Panc1 (cell line): ENCODE measurements around the gene TMA7B.

ENCODE experiments used
- SIN3A ChIP-seq: IDR thresholded peaks from 2 replicates; pipeline ENCODE4 v1.6.1; 2012; ENCODE audit warnings: low read depth, mild to moderate bottlenecking, low read length, moderate library complexity, borderline replicate concordance; ENCODE audit not compliant: insufficient read depth
- TF ChIP-seq, protein P1 (sequence below): fragments of 450-650 bp; IDR thresholded peaks from 2 replicates; pipeline ENCODE4 v1.5.1; 2017; ENCODE audit warnings: mild to moderate bottlenecking
- TF ChIP-seq, protein P2 (sequence below), 2 experiments: IDR thresholded peaks; 2 replicates each; pipeline ENCODE4 v1.6.1; 2011 to 2012; ENCODE audit warnings: low read depth in 2 of 2, control low read depth in 1 of 2, low read length in 1 of 2, mild to moderate bottlenecking in 1 of 2, moderate library complexity in 1 of 2; ENCODE audit not compliant: insufficient read depth in 1 of 2

DNA sequence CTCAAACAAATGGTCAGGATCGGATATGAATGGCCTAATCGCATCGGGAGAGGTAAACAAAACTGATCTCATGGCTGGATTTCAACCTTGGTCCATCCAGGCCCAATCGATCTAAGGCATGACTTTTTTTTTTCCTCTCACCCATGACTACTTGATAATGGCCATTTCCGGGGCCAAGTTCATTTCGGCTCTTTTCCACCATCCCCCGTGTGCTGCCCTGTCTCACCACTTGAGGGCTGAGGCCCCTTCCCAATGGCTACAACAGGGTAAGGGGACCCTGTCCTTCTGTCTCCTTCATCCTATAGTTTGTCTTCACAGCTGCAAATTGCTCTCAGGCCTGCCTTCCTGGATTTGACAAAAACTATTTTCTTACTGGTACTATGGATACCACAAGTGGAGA is 32.7 kb upstream of the TMA7B start:
- TF ChIP-seq, protein P1, sequence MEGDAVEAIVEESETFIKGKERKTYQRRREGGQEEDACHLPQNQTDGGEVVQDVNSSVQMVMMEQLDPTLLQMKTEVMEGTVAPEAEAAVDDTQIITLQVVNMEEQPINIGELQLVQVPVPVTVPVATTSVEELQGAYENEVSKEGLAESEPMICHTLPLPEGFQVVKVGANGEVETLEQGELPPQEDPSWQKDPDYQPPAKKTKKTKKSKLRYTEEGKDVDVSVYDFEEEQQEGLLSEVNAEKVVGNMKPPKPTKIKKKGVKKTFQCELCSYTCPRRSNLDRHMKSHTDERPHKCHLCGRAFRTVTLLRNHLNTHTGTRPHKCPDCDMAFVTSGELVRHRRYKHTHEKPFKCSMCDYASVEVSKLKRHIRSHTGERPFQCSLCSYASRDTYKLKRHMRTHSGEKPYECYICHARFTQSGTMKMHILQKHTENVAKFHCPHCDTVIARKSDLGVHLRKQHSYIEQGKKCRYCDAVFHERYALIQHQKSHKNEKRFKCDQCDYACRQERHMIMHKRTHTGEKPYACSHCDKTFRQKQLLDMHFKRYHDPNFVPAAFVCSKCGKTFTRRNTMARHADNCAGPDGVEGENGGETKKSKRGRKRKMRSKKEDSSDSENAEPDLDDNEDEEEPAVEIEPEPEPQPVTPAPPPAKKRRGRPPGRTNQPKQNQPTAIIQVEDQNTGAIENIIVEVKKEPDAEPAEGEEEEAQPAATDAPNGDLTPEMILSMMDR, result no peak
- no peak for TF ChIP-seq SIN3A
- TF ChIP-seq, protein P2, sequence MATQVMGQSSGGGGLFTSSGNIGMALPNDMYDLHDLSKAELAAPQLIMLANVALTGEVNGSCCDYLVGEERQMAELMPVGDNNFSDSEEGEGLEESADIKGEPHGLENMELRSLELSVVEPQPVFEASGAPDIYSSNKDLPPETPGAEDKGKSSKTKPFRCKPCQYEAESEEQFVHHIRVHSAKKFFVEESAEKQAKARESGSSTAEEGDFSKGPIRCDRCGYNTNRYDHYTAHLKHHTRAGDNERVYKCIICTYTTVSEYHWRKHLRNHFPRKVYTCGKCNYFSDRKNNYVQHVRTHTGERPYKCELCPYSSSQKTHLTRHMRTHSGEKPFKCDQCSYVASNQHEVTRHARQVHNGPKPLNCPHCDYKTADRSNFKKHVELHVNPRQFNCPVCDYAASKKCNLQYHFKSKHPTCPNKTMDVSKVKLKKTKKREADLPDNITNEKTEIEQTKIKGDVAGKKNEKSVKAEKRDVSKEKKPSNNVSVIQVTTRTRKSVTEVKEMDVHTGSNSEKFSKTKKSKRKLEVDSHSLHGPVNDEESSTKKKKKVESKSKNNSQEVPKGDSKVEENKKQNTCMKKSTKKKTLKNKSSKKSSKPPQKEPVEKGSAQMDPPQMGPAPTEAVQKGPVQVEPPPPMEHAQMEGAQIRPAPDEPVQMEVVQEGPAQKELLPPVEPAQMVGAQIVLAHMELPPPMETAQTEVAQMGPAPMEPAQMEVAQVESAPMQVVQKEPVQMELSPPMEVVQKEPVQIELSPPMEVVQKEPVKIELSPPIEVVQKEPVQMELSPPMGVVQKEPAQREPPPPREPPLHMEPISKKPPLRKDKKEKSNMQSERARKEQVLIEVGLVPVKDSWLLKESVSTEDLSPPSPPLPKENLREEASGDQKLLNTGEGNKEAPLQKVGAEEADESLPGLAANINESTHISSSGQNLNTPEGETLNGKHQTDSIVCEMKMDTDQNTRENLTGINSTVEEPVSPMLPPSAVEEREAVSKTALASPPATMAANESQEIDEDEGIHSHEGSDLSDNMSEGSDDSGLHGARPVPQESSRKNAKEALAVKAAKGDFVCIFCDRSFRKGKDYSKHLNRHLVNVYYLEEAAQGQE (IDR thresholded peaks at IDR 0.05; ENCODE audit: insufficient read depth in 1 of 2, low read depth in 2 of 2, low read length in 1 of 2), result no peak
